Gastrocnemius medialis (tissue), 4 donors: ENCODE results near the gene CHP2.
"Not testable (repeated sequence)": the region's sequence is repeated elsewhere in the genome, so short reads cannot be mapped to it uniquely, and the experiment has no call there.

Experiments
- CTCF ChIP-seq, 5 experiments: fragments of 450-650 bp in 3 of 5; fragments of 200-600 bp in 2 of 5; sonication (generic) in 2 of 5; IDR thresholded peaks in 4 of 5; conservative IDR thresholded peaks in 1 of 5; 1 replicate in 4 of 5; 2 replicates in 1 of 5; pipeline ENCODE4 v1.5.1; 2016 to 2019; ENCODE audit warnings: antibody characterized with exemption in 5 of 5, mild to moderate bottlenecking in 3 of 5, moderate library complexity in 3 of 5
- POLR2A ChIP-seq, 2 donors: fragments of 450-650 bp; IDR thresholded peaks; one replicate each; pipeline ENCODE4 v1.6.1; 2017; ENCODE audit warnings: antibody characterized with exemption in 2 of 2, mild to moderate bottlenecking in 2 of 2, moderate library complexity in 2 of 2

DNA sequence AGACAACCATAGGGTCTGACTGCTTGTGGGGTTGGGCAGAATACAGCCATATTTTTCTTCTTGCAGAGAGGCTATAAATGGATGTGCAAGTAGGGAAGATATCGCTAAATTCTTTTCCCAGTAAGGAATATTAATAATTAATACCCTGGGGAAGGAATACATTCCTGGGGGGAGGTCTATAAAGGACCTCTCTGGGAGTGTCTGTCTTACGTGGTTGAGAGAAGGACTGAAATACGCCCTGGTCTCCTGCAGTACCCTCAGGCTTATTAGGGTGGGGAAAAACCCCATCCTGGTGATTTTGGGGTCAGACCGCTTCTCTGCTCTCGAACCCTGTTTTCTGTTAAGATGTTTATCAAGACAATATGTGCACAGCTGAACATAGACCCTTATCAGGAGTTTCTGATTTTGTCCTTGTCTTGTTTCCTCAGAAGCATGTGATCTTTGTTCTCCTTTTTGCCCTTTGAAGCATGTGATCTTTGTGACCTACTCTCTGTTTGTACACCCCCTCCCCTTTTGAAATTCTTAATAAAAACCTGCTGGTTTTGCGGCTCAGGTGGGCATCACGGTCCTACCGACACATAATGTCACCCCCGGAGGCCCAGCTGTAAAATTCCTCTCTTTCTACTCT, 32.1 kb upstream of the CHP2 start:
- not testable (repeated sequence) for TF ChIP-seq CTCF (IDR thresholded peaks at IDR 0.05 in 4 of 5, conservative IDR thresholded peaks at IDR 0.05 in 1 of 5); POLR2A (IDR thresholded peaks at IDR 0.05)
